Hematopoietic multipotent progenitor cell treated with erythropoietin and hydrocortisone succinate and interleukin-3 and kit ligand, for 17 days (in vitro differentiated cells): ENCODE data around the gene ARHGEF5.
"Not testable (repeated sequence)": the region's sequence is repeated elsewhere in the genome, so short reads cannot be mapped to it uniquely, and the experiment has no call there.

ENCODE experiments used
- DNase-seq: peaks from one replicate; pipeline ENCODE4 v3.0.0-alpha.2; 2015; ENCODE audit warnings: low spot score

ARHGEF5 gene

DNA sequence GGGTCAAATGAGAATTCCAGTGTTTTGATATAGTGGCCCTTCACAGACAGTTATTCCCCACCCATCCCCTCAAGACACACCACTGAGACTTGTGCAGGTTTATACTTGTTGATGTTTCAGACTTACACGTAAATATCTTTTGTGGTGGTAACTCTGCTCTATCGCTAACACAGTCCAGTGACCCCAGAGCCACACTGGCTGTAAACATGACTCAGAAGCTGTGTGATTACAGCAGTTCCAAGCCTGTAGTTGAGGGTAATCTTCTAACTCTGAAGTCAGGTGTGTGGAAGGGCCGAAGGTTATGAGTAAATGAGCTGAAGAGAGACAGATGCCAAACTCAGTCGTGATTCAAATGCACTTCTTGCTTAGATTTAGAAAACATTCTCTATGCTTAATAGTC is 28.9 kb downstream of the ARHGEF5 start:
- DNase-seq, result no peak

DNA sequence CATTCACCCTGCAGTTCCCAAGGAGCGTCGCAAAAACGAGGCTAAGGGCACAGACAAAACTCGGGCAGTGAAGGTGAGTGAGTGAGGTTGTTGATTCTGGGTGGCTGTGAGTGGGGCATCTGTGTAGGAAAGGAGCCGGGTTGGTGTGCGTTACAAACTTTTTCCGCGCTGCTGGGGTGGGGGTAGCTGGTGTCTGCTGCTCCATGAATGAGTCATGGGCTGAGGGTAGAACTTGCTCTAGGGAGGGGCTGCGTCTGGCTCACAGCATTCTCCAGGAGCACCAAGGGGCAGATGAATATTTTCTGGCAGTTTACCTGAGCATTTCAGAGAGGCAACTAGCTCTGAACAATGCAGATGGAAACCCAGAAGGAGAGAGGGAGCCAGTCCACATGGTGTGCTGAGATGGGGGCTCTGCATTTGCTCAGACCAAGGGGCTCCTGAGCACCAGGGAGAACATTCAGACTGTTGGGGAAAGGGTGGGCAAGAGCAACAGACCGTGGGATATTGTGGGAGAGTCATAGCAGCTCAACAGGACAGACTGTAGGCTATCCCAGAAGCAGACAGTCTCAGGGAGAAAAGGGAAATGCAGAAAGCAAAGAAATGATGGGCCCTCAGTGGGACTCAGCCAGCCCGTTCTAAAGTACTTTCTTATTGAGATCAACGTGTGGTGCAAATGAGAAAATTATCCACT is 29.5 kb downstream of the ARHGEF5 start:
- no peak for DNase-seq

DNA sequence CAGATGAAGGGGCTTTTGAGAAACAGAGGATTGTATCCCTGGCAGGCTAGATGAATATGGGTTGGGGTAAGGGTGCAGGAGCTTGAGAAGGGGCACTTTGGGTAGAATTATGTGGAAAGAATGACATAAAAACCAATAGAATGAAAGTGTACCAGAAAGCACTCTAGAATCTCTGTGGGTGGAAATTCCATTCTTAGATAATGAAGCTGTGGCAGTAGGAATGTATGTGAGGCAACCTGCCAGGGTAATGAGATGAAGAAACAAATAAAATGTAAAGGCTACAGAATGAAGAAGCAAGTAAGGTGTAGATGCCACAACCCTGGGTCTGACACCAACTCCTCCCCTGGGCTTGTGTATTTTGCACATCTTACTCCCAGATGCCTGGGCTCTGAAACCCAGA is 31.5 kb downstream of the ARHGEF5 start:
- no peak for DNase-seq

DNA sequence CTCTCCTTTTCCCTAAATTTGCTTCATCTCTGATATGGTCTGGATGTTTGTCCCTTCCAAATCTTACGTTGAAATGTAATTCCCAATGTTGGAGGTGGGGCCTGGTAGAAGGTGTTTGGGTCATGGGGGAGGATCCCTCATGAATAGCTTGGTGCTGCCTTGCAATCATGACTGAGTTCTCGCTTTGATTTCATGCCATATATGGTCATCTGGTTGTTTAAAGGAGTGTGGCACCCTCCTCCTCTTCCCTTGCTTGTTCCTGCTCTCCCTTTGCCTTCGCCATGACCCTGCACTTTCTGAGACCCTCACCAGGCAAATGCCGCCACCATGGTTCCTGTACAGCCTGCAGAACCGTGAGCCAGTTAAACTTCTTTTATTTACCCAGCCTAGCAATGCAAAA is 33.7 kb downstream of the ARHGEF5 start:
- no peak for DNase-seq

DNA sequence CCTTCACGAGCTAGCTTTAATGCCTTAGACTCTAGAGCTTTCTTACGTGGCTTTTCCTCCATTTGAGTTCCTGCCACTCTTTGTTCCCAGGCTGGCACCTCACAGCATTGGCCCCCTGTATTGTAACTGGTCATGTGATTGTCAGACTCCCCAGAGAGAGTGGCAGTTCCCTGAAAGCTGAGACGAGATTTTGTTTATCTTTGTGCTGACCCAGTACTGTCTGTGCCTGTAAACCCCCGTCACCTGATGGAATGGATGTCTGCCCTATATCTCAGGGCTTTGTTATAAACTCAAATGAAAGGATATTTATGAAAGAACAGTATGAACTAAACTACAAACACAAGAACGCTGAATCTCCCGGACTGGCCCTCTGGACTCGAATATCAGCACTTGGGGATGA is 35.3 kb downstream of the ARHGEF5 start:
- DNase-seq, result no peak

DNA sequence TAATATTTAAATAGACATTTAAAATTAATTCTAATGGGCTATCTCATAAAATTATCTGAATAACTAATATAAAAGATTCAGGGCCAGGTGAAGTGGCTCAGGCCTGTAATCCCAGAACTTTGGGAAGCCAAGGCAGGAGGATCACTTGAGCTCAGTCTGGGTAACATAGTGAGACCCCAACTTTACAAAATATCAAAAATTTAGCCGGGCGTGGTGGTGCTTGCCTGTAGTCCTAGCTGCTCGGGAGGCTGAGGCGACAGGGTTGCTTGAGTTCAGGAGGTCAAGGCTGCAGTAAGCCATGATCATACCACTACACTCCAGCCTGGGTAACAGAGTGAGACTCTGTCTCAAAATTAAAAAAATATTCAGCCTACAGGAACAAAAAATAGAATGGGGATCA is 35.8 kb downstream of the ARHGEF5 start:
- no peak for DNase-seq

DNA sequence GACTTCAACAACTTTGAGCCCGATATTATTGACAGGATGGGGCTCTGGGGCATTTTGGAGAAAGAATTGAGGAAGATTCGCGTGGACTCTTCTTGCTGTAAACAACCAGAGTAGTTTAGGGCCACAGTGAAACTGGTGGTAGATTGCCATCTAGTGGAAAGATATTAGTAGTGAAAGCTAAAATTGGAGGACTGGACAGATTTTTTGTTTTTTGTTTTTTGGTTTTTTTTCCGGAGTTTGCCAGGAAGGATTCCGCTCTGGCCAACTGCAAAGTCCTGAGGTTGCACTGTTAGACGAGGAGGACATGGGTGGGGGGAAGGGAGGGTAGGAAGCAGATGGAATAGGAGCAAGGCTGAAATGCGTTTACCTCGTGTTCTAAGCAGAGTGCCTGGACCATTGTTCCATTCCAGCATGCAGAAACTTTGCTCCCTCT is 36.6 kb downstream of the ARHGEF5 start:
- DNase-seq, result peak; percentile 15

DNA sequence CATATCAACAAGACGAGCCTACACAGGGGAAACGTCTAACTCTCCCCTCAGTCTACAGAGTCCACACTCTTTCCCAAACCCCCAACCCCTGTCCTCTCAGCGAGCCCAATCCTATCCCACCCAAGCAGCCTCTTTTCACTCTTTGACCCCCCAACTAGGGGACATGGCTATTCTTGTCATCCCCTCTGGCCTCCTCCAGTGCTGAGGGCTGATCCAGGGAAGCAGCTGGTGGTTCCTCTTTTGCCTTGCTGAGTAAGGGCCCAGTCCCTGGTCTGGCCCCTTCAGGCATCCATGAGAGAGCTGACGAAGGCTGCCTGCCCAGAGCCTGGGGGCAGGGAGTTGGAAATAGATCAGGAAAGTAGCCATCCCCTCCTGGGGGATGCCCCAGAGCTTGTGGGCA is 41.9 kb downstream of the ARHGEF5 start:
- no peak for DNase-seq

DNA sequence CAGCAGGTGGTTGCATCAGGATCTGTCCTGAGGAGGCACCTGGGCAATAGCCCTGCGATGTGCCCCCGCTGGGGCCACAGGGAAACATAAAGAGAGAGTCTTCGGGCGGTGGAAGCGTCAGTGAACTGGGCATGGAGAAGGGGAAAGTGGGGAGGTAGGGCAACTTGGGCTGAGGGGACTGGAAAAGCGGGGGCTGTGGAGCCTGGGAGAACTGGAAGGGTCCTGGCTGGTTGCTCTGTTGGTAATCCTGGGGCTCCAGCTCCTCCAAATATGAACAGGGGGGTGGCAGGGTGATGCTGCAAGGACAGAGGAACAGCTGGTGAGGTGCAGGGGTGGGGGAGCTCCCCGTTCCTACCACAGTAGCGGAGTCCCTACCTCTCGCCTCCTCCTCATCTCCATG is 43.1 kb downstream of the ARHGEF5 start:
- DNase-seq, result no peak

DNA sequence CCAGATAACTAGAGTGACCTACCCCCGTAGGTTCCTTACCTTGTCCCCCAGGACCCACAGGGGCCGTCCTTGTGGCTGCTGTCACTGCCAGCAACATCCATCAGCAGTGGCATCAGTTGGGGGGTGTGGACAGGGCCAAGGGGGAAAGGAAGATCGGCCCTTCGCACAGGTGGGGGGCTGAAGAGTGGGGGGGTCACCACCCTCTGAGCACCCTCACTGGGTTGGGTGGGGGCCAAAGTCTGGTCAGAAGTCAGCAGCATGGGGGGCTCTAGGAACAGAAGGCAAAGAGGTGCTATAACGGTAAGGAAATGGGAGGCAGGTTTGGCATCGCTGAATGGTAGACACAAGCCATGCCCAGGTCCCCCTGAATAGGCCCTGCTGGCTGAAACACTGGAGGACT is 43.7 kb downstream of the ARHGEF5 start:
- no peak for DNase-seq

DNA sequence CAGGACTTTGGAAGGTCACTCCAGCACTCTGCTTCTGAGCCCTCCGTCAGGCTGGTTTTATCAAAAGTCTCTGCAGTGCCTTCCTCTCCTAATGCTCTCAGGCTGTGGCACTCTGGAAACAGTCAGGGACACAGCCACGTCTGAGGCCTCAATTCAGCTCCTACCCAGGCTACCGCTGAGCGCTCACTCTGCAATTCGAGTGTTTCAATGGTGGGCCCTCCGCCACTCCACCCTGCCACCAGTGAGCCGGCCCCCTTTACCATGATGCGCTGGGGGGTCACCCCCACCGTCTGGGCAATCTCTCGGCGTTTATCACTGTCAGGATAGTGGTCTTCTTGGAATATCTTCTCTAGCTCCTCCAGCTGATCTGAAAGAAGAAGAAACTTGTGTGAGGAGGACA is 44.7 kb downstream of the ARHGEF5 start:
- DNase-seq, result no peak

DNA sequence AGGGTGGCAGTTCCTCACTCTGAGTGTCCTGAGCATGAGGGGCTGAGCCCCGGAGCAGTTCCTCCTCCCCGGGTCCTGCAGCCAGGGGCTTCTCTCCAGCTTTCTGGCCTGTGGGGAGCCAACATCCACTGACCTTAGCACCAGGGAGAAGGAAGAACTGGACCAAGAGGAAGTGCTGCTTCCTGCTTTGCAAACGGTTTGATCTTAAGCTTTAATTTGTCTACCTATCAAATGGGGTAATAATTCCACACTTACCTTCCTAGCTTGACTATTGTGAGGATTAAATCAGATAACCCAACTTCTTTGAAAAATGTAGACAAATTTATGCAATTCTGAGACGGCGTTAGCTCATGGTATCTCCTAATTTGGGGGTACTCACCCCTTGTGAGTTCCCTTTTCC is 46.3 kb downstream of the ARHGEF5 start:
- DNase-seq, result no peak

DNA sequence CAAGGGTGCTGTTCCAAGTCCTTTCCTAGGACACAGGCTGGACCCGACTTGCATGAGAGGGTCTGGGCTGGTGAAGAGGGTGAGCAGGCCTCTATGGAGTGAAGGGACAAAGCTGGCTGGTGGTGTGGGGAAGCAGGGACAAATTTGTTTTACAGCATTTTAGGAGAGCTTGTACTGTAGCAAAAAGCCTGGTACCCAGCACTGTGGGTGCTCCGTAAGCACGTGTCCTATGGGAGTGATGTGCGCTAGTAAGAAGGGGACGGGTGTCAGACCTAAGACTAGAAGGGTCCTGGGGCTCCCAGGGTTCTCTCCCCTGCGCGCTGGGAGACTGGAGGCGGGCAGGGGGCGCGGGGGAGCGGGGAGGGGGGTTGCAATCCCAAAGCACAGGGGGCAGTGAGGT is 47.9 kb downstream of the ARHGEF5 start:
- DNase-seq, result no peak

DNA sequence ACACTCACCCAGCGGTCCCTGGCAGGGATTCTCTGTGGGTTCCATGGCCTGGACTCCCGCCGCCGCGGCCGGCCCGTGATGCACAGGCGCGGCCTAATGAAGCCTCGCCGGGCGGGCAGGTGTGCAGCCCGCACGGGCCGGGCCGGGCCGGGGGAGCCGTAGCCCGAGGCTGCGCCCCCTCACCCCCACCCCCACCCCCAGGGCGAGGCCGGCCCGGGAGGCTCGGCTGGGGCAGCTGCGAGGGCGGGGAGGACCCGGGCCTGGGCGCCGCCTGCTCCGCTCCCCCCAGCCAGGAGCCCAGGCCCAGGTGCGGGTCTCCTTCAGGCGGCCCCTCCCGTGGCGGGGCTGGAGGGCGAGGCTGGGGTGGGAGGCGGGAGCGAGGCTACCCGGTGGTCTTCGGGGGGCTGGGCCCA is 48.5 kb downstream of the ARHGEF5 start, which contains the start of gene NOBOX:
TSS of gene NOBOX (minus strand) at position 45 of the 413 bp plus-strand sequence.
- no peak for DNase-seq

DNA sequence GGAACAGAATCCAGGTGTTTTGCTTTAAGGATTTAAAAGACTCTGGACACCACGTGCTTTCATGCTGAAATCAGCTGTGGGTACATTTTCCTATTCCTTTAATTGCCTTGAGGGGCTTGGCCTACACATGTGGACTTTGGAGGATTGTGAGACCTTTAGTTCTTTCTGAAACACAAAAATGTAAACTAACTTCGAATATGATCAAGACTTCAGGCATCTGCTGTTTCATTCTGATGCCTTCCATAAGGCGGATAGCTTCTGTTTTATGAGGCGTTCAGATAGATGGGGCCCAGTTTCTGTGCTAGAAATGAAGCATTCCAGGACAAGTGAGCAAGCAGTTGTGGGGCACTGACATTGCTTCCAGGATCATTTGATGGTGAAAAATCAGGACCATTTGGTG is 49.7 kb downstream of the ARHGEF5 start:
- no peak for DNase-seq

DNA sequence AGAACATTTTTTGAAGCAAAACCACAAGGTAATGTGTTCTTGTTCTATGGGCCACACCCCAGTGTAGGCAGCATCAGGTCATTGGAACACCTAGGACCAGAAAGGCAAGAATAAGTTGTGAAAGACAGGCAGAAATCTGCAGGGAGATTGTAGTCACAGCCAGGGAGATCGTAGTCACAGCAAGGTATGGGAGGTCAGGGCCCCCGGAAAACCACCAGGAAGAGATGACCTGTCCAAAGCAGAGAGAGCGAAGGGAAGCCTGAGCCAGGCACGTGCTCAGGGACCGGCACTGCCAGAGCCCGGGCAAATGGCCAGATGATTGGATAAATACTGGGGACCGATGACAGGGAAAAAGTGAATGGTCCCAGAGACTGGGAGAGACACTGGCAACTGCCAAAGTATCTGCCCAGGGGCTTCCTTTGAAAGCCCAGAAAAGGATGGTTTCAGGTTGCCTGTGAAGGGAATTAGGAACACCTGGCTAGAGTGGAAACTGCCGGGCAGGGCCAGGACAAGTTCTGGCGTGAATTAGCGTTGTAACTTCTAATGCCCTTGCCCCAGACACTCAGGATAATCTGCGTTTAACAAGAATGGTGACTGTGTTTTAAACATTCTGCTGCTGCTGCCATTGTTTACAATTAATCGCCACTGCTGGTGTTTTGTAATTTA is 52.2 kb downstream of the ARHGEF5 start:
- DNase-seq, result no peak

DNA sequence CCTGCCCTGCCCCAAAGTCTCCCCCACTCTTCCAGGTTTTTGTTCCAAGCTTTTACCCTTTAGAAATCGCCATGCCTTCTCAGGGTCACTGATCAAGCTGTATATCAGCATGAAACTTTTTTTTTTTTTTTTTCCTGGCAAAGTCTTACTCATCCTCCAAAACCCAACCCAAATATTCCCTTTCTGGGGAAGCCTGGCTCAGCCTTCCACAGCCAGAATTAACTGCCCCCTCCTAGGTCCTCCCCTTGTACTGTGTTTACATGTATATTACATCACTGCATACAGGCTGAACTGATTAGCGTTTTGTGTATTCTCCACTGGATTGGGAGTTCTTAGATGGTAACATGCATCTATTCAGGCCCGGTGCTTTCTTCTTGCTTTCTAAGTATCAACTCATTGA is 52.9 kb downstream of the ARHGEF5 start:
- no peak for DNase-seq

DNA sequence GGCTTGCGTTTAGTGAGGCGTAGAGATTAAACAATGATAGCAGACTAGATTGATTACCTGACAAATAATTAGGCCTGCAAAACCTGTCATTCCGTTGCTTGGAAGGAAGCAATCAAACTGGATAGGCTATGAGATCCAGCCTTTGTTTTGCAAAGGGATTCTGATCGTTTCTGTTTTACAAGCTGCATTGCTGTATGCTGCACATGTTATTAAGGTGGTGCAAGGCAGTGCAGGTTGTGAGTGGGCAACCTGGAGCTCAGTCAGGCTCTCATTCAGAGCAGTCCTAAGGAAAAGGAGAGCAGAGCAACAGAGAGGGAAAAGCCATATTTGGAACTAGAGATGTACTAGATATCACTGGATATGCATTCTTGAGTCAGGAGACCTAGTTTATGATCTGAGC is 55.2 kb downstream of the ARHGEF5 start:
- no peak for DNase-seq

DNA sequence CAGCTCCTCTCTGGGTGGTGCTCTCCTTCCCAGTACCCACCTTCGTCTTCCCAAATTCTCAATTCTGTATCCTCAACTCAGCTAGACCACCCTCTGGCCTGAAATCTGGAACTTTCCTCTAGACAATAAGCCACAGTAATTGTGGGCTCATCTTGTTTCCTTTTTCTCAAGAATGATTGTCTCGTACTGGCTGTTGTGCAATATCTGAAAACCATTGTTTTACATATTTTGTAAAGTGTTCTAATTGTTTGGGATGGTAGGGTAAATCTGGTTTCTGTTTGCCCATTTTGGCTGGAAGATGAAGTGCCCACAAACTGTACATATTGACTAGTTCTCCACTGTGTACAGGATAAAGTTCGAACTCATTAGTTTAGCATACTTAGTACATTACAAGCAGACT is 59.6 kb downstream of the ARHGEF5 start:
- no peak for DNase-seq

DNA sequence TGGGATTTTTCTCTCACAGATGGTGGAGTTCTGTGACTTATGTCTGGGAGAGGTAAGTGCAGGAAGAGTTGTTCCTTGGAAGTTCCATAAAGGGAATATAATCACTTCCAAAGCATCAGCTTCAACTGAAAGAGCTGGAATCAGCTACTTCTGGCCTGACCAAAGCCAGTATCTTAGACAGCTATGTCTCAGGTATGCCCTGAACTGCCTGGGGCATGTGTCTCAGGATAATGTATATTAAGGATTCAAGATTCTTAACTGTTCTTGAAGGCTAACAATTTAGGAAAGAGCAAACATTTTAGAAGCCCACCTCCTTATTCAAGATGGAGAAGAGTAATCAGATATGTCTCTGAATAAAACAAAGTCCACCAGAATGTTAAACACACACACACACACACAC is 60.7 kb downstream of the ARHGEF5 start:
- no peak for DNase-seq

DNA sequence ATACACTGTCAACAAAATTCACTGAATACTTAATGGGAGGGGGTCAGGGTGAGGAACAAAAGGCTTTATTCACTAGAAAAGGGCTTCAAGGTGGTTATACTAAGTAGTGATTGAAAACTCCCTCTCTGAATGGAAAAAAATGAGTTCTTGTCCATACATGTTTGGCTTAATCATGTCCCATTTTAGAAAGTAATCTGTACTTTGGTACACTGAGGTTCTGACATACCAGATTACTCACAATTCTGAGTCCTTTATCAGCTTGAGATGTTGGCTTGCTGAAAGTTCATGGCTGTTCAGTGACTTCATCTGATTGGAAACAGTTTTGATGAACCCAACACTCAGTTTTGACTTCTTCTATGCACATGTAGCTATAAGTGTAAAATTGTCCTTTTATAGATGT is 61.1 kb downstream of the ARHGEF5 start:
- DNase-seq, result no peak

DNA sequence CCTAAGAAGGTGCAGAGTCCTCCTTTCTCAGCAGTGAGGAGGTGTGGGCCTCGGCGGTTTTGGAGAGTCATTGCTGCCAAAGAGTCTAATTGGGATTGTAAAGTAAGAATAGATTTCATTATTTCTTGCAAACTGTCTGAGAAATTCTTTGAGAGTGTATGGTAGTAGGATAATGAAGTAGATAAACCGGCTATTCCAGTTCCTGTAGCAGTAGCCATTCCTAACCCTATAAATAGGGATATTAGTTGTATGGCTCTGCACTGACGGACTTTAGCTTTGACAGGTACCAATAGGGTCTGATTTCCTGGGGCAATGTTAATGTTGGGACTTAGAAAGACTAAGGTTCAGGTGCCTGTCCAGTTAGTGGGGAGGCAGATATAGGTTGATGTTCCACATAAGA is 63.7 kb downstream of the ARHGEF5 start:
- not testable (repeated sequence) for DNase-seq

DNA sequence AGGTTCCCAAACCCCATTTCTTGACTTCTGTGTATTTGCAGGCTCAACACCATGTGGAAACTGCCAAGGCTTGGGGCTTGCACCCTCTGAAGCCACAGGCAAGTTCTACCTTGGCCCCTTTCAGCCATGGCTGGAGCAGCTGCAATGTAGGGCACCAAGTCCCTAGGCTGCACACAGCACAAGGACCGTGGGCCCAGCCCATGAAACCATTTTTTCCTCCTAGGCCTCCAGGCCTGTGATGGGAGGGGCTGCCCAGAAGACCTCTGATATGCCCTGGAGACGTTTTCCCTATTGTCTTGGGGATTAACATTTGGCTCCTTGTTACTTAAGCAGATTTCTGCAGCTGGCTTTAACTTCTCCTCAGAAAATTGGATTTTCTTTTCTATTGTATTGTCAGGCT is 72.3 kb downstream of the ARHGEF5 start:
- not testable (repeated sequence) for DNase-seq

DNA sequence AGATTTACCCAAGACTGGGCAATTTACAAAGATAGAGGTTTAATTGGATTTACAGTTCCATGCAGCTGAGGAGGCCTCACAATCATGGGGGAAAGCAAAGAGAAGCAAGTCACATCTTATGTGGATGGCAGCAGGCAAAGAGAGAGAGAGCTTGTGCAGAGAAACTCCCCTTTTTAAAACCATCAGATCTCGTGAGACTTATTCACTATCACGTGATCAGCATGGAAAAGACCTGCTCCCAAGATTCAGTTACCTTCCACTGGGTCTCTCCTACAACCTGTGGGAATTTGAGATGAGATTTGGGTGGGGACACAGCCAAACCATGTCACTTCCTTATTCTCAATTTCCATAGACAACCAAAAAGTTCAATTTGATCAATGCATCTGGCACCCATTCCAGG is 73.2 kb downstream of the ARHGEF5 start:
- DNase-seq, result no peak
